NCI-H1417 treated with DMSO at 0.1 percent for 48 hours (cell line): ENCODE measurements around the gene HRH2.

Experiments
- DNase-seq: peaks from one replicate; lab custom pipeline; 2025; lab: John Stamatoyannopoulos, UW

HRH2 gene

DNA sequence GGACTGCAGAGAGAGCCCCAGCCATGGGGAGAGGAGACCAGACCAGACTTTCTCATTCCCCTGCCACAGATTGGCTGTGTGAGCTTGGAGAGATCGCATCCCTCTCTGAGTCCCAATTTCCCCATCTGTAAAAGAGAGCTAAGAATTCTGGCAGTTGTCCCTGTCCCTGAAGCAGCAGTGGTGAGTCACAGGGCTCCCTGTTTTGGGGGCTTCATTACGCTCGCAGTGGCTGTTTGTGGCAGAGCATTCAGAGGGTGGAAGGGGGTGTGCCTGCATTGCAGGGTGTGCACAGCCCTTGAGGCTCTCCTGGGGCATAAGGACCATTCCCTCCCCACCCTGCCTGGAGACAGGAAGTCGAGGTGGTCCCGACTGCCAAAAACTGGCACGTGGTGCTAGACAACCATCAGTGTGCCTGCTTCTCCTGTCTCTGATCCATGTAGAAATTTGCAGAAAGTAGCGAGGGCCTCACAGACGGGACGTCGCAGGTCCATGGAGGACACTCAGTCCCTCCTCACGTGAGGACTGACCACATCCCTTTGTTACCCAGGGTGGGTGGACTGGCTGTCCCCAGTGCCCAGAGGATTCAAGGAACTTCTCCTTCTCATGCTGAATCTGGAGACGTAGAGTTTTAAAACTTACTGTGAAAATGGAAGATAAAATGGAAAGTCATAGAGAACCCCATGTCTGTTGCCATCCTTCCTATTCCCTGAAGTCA, 35.3 kb downstream of the HRH2 start:
- DNase-seq, result no peak

DNA sequence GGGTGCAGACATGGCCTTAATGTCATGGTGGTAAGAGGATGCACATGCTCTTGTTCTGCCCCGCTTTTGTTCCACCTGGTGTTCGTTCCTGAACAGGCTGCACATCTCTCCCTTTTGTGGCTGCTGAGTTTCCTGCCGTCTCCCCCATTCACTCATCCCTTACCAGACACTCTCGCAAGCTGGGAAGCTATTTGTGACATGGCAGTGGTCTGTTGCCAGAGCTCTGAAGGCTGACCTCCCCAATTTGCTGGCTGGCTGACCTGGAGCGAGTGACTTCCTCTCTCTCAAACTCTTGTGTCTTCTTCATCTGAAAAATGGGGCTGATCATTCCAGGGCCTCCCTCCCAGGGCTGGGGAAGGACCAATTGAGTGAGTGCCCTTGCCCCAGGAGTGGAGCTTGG, 35.9 kb downstream of the HRH2 start:
- no peak for DNase-seq

DNA sequence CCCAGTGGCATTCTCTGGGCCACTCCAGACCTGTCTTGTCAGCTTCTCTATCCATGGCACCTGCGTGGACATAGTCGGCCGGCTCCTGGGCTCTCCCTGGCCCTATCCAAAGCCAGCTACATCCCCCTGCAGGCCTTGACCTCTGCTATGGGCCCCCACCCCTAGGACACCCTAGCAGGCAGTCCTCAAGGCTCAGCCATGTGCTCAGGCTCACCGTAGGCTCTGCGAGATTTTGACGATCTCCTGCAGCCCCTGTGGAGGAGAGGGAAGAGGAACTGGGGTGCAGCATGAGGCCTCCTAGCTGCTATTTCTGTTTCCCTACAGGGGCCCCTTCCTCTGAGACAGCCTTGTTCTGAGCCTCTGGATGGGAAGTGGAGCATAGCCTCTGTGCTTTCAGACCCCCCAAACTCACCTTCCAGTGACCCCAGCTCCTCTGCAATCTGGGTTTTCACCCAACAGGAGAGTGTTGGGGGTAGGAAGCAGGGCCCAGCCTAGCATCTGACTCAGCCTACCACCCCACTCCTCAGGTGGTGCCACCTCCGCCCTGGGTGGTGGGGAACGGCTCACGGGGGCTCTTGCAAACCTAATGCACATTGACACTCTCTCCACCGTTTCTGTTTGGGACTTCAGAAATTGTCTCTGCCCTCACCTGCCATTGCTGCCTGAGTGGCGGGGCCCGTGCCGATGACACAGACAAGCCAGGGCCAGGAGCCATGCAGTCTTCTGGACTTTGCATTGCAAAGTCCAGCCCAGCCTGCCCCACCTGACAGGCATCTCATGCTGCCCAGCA, 36.7 kb downstream of the HRH2 start:
- DNase-seq, result no peak

DNA sequence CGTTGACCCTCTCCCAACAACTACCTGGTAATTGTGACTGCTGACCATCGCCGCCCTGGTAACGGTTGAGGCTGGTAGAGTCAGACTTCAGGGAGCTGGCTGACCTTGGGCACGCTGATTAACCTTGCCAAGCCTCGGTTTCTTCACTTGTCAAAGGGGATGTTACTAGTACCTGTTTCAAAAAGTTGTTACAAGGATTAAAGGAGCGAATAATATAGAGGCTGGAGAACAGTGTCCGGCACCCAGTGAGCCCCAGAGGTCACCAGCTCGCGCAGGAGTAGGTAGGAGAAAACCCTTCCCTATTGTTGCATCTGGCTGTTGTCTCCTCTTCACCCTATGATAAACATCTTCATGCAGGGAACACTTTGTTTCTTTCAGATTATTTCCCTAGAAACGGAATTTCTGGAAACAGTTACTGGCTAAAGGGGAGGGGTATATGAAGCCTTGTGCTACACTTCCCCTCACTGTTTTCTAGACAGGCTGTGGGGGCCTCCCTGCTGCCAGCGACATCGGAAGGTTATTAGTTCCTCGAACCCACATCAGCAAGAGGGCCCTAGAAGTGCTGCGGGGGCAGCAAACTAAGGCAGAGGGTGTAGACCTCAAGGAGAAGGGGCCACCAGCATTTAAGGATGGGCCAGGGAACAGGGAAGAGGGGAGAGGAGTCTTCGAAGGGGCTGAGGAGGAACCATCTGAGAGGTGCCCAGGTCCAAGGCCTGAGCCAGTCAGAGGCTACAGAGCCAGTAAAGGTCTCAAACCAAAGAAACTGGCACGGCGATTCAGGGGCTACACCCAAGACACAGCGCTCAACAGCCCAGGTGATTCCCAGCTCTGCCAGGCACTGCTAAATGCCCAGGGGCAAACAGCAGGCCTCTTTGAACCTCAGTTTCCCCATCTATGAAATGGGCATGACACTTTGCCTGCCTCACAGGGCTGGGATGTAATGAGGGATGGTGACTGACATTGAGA, 37.6 kb downstream of the HRH2 start:
- DNase-seq, result no peak

DNA sequence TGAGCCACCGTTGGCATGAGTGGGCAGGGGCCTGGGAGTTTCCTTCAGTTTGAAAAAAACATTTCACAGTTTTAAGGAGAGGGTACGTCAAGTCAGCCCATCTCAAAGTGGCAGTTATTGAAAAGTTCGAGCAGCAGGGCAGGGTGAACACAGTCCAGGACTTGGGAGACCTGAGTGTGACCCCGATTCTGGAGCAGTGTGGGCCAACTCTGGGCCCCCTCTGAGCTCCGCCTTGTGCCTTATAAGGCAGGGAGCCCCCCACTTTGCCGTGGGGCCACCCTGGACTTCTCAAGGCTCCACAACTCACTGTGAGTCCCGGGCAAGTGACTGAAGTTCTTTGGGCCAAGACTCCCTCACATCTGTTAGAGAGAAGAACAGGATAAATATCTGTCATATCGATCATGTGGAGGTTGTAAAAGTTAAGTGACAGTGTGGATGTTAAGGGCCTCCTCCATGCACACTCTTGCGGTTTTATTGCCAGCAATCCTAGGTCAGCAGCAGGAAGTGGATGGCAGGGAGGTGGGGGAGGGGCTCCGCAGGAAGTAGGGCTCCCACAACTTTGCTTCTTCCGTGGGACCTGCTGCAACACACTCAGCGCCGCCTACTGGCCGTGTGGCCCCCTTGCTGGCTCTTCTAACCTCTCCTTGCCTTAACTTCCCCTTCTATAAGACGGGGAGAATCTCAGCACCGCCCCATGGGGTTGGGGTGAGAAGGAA, 38.4 kb downstream of the HRH2 start:
- no peak for DNase-seq

DNA sequence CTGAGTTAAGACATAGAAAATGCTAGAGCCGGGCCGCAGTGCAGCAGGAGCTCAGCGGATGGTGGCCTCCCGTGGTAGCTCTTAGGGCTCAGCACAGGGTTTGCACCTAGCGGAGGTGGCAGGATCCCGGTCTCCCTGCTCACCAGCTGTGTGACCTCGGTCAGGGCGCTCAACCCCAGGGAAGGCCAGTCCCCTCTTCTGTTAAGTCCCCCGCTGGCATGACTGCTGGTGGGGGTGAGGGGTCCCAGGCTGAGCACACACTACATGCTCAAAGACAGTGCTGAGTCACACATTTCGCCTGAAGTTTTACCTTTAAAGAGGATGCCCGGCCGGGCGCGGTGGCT, 39.0 kb downstream of the HRH2 start:
- DNase-seq, result no peak

DNA sequence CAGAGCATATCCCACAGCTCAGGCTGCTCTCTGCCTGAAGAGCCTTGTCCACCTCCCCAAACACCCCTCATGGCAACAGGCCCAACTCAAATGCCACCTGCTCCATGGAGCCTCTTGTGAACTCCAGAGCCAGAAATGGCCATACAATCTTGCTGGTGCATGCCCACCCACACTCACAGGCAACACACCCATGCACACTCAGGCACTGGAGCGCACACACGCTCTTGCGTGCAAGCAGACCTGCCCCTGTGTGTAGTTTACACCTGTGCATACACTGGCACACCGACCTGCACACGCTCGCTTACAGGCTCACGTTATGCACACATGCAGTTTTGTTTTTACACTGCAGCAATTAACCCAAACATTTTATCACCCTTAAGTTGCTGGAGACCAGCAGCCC, 40.0 kb downstream of the HRH2 start:
- DNase-seq, result no peak

DNA sequence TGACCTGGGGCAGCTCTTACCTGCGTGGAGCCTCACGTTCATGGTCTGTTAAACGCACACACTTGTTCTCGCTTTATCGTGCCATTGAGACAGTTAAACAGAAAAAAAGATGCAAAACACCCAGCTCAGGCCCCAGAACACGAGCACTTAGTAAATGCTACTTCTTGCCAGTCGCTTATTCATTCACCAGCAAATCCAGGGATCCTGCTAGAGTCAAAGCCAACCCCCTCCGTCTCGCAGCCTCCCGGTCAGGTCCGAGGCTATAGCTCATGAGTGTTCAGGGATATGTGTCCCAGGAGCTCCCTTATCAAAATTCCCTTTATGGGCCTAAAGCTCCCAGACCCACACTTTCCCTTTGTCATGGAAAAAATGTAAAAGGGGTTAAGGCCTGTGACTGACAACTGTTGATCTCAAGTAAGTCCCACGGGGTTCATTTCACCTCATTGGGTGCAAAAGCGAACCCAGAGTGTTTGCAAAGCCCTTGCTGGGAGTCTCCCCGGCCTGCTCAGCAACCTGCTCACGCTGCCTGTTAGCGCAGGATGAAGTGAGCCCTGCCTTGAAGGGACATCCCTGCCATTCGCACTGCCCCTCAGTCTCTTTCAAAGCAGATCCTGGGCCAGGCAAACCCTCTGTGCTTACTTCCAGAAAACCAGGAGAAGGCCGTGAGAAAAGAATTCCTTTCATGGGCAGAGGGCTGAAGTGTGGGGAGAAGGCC, 40.7 kb downstream of the HRH2 start:
- no peak for DNase-seq

DNA sequence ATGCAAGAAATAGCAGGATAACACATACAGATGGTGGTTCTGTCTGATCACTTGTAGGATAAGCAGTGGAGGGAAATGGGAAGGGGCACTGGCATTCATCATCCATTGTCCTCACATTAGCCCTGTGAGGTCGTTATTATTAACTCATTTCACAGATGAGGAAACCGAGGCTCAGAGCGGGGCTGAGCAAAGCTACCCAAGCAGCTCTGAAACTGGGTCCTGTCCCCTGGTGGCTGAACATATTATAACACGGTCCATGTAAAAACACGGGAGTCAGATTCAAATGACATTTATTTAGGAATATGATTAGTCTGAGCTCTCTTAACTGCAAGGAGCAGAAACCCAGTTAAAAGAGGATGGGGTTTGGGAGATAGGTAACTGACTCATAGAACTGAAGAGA, 43.1 kb downstream of the HRH2 start:
- no peak for DNase-seq

DNA sequence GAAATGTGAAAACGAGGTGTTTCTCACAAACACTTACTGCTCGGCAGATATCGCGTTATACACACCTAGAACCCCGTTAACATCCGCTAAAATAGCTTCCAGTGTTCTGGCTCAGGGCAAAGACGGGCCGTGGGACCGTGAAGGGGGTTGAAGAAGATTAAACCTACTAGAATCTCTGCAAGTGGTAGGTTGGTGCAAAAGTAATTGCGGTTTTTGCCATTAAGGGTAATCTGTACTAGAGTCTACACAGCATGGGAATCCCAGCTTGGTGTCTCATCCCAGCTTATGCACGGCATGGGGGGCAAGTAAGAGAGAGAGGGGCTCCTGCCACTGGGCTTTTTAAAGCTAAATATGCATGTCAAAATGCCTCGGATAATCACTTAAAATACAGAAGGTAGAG, 43.9 kb downstream of the HRH2 start:
- DNase-seq, result no peak

DNA sequence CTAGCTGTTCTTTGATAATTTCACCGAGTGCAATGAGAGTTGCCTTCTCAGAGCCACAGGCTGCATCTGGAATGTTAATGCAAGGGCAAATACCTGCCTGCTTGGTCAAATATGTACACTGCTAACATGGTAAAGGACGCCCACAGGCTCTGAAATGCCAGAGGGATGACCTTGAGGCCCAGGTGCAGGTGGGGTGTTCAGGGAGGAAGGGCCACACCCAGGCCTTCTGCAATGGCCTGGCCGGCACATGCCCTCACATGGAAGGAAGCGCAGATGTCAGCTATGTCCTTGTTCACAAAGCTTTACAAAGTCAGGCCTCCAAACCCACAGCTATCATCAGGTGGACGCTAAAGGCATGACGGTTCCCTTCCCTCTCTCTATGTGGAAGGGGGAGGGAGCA, 48.6 kb downstream of the HRH2 start:
- no peak for DNase-seq

DNA sequence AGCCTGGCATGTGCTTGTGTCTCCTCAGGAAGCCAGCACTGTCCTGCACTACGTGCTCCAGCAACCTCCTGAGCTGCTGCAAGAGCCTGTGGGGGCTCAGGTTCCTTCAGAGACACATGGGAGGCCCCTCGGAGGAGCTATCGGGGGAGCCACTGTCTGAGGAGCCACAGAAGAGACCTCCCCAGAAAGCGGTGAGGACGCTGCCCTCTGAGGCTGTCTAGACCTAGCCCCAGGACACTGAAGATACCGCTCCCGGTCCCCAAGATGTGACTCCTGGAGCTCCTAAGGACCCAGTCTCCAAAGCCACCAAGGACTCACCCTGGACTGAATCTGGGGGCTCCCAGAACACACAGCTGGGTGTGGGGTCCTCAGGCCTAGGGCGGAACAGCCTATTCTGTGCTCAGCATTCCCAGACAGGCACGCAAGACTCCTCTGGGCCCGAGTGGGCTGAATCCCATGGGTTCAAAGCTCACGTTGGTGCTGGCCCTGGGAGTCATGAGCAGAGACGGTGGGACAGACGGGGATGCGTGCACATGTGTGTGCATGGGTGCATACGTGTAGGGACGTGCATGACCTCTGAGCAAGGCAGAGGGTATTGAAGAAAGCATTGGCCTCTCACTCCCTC, 50.0 kb downstream of the HRH2 start:
- no peak for DNase-seq

DNA sequence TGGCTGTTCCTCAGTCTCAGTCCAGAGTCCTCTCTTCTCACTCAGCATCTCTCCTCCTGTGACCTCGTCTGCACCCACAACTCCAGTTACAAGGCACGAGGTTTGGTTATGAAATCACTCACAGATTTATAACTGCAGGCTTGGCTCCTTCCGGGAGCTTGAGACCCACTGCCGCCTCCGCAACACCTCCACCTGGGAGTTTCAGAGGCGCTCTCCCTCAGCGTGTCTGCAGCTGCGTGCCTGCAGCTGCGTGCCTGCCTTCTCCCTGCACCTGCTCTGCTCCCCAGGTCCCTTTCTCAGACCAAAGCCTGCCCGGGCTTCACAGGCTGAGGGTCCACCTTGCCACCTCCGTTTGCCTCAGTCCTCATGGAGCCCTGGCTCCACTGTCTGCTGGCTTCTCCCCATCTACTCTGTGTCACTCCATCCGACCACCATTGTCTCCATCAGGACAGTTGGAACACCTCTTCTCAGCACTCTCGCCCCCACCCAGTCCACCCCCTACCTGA, 51.5 kb downstream of the HRH2 start:
- DNase-seq, result no peak

DNA sequence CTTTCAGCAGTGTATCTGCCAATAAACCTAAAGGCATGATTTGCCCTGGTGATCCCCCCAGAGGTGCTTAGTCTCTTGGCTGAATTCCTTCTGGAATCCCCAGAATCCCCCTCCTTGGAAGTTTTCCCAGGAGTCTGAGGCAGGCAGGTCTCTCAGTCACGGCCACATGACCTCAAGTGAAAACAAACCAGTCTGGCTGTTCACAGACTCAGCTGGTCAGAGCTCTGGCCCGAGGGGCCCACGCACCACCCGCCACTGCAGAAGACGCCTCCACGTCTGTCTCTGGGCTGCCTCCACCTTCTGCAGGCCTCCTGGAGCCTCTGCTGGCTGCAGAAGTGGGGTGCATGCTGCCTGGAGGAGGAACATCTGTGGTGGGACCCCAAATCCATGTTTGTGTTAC, 52.5 kb downstream of the HRH2 start:
- DNase-seq, result no peak

DNA sequence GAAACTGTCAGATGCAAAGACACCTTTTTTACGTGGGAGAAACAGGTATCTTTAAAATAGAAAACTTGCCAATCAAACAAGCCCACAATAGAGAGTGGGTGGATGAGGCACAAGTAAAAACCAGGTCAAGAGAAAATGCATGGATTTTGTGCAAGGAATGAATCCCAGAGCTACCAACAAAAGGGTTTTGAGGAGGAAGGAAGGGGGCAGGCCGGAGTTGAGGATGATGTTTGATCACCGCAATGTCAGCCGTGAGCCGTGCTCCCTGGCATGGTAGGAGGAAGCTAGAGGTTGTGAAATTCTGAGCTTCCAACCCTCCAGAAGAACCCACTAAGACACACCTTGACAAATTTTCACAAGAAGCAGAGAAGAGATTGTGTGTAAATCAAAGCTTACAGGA, 53.2 kb downstream of the HRH2 start:
- DNase-seq, result no peak

DNA sequence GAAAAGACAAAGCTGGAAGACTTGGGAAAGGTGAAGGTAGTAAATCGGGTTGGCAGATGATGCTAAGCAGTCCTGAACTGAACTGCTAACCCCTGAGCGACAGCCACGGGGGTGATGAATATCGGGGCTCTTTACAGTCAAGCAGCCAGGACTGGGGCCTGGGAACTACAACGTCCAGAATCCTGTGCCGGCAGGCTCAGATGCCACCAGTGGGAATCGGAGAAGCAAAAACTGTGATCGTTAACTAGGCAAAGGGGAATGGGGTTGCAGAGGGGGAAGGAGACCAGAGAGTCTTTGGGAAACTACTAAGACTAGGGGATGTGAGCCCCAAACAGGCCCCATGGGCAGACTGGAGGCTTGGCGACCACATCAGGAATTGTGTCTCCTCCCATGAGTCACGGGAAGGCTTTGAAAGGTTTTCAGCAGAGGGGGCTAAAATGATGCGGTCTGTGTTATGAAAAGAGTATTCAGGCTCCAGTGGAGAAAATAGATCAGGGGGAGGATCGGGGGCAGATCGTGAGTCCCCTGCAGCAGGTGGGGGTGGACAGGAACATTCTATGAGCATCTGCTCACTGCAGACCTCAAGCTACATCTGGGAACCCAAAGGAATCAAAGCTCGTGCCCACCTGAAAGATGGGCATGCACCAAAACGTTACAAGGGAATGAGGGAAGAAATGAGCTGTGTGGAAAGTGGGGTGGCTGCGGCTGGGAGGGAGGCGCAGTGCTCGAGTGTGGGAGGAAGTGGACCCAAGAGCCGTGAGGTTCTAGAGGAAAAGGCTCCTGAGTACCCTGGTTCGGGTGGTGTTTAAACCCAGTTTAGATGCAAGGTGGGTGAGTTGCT, 53.8 kb downstream of the HRH2 start:
- DNase-seq, result no peak

DNA sequence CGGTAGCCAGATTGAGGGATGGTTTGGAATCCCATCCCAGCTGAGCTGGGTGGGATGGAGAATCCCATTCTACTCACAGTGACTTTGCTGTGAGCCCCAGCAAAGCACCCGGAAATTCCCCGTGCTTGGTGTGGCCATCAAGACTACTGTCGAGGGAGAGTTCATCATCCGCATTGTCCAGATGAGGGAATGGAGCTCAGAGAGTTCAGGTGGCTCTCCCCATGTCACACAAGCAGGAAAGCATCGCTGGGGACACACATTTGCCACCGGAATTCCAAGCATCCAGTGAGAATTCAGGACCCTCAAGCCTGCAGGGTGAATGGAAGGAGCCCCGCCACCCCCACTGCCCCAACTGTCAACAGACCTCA, 54.4 kb downstream of the HRH2 start:
- no peak for DNase-seq

DNA sequence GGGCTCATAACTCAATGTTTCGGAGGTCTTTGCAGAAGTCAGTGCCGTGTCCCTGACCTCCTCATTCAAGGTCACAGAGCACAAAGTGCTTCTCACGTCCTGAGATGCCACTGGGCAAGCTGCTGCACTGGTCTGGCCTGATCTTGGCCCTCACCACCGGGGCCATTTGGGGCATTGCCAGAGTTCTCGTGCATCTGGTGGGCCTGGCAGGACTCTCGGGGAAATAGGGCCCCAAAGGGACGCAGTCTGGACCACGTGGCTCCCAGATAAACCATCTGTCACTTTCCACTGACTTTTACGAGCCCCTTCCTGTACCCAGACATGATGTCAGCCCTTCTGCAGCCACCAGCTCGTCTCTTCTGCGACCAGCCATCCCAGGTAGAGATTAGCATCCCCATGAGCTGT, 54.8 kb downstream of the HRH2 start:
- DNase-seq, result no peak

DNA sequence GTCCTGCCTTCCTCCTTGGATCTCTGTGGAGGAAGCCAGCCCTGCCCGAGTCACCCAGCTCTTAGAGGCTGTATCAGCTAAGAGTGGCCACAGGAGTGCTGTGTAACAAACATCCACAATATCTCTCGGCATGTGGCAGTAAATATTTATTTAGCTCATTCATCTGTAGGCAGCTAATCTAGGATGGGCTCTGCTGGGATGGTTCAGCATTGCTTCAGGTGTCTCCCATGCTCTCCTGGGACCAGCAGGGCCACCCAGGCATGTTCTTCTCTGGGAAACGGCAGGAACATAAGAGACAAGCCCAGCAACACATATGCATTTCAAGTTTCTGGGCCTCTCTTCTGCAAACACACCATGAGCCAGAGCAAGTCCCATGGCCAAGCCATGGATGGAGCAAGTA, 56.1 kb downstream of the HRH2 start:
- no peak for DNase-seq
